IPS-NIHi11 (cell line): ENCODE data around the gene NTMT1.
"Not testable (repeated sequence)": the region's sequence is repeated elsewhere in the genome, so short reads cannot be mapped to it uniquely, and the experiment has no call there.

Experiments
- DNase-seq: peaks from one replicate; pipeline ENCODE4 v3.0.0; 2012; ENCODE audit warnings: mixed read lengths, low spot score

The NTMT1 gene

GRCh38 chr9:129654554-129655040, 28.6 kb downstream of the NTMT1 start:
- no peak for DNase-seq

DNA sequence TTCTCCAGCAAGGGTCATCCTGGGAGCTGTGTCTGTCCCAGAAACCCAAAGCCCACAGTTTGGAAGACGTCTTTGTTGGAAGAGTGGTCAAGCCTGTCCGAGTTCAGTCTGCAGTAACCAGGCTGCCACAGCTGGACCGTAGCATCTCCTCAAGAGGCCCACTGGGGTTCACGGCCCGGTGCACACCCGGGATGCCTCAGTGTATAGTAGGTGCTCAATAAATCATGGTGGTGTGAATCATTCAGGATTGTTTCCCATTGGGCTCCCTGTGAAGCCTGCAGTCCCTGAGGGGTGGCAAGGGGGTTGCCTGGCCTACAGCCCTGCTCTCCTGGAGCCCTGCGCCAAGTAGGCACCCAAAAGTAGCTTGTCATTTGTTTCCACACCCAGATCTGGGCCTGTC, 29.2 kb downstream of the NTMT1 start:
- no peak for DNase-seq

DNA sequence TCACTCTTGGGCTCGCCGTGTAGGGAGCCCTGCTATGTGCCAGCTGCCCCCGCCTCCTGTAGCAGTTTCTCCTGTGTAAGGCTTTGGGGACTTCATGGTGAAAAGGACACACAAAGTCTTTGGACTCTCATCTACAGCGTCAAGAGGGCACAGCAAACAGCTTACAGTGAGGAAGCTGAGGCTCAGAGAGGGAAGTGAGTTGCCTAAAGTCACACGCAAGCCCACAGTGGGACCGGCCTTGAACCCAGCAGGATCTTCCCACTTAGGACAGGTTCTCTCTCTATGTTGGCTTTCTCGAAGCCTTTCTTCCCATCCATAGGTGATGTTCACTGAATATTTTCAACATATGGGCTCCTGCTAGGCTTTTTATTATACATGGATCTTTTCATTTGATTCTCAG, 29.7 kb downstream of the NTMT1 start:
- DNase-seq: no peak

GRCh38 chr9:129656795-129657390, 30.9 kb downstream of the NTMT1 start:
- no peak for DNase-seq

GRCh38 chr9:129661029-129661428, 35.1 kb downstream of the NTMT1 start:
- no peak for DNase-seq

GRCh38 chr9:129662239-129662638, 36.3 kb downstream of the NTMT1 start:
- not testable (repeated sequence) for DNase-seq

- DNase-seq: no peak
These were observed 38.9 kb downstream of the NTMT1 start for GRCh38 chr9:129664746-129665388.

DNA sequence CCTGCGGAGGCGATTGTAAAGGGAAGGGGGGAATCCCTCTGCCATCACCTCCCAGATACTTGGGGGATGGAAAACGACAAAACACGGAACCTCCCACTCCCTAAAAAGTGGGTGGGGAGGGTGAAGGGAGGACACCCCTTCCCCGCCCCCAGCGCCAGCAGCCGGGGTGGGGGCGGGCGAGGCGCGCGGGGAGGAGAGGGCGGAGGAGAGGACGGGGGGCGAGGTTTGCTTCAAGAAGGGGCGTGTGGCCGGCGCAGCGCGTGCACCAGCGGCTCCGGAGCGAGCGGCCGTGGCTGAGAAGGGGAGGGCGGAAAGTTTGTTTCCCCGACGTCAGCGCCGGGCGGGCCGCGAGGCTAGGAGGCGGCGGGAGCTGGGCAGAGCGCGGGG, 39.4 kb downstream of the NTMT1 start, which contains the start of gene PRRX2:
Gene PRRX2, plus strand, starts transcription at position 259 of the 387 bp plus-strand sequence. CDS start 221 bp downstream, outside the sequence.
- DNase-seq: peak; percentile 79

DNA sequence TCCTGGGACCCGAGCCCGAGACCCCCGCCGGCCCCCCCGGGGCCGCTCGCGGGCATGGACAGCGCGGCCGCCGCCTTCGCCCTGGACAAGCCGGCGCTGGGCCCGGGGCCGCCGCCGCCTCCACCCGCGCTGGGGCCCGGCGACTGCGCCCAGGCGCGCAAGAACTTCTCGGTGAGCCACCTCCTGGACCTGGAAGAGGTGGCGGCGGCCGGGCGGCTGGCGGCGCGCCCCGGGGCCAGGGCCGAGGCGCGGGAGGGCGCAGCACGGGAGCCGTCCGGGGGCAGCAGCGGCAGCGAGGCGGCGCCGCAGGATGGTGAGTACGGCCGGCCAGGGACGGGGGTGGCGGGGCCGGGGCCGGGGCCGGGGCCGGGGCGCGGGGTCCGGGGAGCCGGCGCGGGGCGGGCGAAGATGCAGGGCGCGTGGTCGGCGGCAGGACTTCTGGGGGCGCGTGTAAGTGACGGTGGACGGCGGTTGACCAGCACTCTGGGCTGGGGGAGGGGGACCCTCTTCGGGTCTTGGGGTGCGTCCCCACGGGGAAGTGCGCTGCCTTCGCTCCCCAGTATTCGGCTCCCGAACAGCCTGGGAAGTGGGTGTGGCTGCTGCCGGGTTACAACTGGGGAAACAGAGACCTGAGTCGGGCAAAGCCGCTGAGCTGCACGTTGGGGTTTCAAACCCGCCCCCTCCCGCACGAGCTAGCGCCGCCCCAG, 40.0 kb downstream of the NTMT1 start:
- peak; percentile 67 for DNase-seq

GRCh38 chr9:129666575-129666974, 40.6 kb downstream of the NTMT1 start:
- no peak for DNase-seq

GRCh38 chr9:129667378-129667777, 41.4 kb downstream of the NTMT1 start:
- DNase-seq: no peak

DNA sequence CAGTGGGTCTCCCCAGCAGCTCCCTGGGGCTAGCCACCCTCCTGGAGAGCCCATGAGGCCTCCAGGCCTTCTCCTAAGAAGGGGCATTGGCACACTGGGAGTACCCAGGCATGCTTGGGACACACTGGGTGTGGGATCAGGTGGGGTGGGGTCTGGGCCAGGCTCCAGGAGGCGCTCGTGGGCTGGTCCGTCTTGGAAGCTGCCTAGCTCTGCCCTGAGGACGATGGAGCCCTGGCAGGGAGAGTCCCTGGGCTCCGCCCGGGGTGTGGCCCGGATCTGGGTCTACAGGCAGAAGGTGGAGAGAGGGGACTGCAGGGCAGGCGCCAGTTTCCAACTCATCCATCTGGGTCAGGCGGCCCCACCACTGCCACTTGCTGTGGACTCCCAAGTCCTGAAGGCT, 41.9 kb downstream of the NTMT1 start:
- no peak for DNase-seq

DNA sequence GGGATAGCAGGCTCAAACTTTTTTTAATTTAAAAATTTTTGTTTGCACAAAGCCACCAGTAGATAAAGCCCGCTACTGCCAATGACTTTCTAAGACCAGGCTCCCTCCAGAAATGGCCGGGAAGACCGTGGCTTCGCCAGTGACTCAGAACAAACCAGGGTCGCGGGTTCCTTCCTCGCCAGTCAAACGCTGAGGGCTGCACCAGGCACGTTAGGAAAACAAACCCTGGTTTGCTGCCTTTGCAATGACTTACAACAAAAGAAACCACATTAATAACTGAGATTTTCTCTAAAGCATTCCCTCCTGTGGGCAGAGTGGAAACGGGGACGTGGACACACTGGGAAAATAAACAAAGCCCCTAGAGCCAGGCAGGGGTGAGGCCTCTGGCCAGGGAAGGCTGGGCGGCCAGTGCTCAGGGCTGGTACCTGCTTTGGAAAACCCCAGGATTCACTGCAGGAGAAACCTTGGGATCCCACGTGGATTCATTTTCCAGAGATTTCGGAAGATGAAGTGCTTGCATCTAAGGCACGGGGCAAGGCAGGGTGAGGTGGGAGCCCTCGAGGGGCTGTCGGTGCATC, 43.3 kb downstream of the NTMT1 start:
- DNase-seq: no peak

DNA sequence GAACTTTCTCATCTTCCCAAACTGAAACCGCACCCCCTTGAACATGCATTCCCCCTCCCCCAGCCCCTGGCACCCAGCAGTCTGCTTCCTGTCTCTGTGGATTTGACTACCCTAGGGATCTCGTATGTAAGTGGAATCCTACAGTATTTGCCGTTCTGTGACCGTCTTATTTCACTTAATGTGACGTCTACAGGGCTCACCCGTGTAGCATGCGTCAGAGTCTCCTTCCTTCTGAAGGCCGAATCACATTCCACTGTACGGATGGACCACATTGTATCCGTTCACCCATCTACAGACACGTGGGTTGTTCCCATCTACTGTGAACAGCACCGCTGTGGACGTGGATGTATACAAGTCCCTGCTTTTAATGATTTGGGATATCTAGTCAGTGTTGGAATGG, 44.0 kb downstream of the NTMT1 start:
- DNase-seq: no peak

DNA sequence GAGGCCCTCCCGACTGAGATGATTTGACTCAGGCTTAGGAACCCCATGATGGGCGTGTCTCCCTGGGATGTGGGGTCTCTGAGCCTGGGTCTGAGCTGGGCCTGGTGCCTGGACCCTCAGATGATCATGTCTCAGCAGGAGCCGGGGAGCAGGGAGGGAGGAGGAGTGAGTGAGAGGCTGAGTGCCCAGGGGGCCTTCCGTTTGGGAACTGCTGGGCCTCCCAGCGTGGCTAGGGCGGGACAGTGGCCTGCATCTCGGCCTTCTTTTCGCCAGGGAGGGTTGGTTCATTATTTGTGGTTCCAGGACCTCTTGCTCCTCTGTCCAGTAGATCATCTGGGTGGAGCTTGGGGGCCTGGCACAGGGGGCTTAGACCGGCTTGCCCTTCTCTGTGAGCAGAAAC, 45.1 kb downstream of the NTMT1 start:
- DNase-seq: no peak

DNA sequence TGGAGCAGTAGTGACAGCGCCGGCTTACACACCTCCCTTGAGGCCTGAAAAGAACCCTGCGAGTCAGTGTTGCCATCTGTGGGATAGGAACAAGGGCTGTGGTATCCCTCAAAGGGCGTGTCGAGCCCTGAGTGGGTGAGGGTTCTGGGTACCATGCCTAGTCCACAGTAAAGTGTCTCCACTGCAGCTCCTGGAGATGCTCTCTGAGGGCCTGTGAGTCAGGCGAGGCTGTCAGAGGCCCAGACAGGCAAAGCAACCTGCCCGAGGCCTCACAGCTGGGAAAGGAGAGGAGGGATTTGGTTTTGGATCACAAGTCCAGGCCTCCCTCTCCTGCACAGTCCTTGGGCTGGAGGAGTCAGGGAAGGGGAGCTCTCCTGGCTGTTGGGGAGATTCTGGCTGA, 45.6 kb downstream of the NTMT1 start:
- DNase-seq: no peak

DNA sequence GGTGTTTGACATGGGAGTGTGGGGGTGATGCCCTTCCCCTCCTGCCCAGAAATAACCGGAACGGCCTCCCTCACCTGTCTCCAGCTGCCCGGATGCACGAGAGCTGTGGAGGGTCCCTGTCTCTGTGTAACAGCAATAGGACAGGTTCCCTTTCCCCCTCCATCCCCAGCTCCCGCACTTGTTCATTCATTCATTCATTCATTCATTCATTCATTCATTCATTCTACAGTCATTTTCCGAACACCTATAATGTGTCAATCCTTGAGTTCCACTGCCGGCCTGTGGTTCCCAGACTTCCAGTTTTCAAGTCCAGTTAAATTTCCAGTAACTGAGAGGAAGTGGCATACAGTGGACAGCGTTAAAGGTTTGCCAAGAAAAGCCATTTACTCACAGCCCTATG, 46.7 kb downstream of the NTMT1 start:
- DNase-seq: no peak

DNA sequence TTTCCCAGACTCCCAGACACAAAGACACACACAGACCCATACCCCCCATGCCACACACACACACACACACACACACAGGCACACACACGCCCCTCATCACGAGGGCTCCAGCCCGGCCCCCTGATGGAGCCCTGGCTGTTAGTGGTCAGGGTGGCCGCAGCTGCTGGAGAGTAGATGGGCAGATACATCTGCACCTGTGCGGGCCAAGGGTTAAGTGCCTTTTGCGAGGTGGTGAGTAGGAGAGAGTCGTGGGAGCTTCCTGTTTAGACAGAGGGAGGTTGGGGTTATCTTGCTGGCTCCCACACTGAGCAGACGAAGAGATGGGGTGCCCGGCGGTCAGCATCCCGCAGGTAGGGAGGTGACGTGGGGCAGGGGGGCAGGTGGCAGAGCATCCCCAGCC, 47.6 kb downstream of the NTMT1 start:
- no peak for DNase-seq

- no peak for DNase-seq
These were observed 48.3 kb downstream of the NTMT1 start for GRCh38 chr9:129674229-129674628.

GRCh38 chr9:129675620-129676019, 49.7 kb downstream of the NTMT1 start:
- DNase-seq: no peak

DNA sequence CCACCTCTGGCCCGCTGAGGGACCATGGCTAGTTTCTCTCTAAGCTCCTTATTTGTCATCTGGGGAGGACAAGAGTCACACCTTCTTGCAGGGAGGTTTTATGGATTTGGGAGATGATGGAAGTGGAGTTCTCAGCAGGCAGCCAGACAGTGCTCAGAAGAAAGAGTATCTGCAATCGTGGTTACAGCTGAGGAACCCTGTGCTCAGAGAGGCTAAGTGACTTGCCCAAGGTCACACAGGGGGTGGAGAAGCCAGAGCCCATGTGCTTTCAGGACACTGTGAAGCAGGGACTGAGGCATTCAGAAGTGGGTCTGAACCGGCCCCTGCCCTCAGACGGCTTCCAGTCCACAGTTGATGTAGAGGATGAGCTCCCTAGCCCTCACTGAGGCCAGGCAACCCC, 50.3 kb downstream of the NTMT1 start:
- no peak for DNase-seq

DNA sequence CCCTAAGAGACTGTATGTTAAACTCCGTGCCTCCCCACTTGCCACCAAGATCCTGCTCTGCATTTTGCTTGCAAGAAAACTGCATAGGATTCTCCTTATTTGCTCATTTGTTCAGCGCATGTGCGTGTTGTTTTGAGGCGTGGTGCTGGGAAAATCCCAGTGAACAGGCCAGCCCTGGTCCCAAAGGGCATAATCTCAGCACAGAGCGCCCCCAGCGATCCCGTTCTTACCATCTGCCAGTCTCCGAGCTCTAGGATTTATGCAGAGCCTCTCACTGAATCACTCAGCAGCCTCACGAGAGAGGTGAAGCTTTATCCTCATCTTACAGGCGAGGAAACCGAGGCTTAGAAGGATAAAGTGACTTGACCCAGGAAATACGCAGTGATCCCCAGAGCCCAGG, 51.0 kb downstream of the NTMT1 start:
- DNase-seq: no peak

DNA sequence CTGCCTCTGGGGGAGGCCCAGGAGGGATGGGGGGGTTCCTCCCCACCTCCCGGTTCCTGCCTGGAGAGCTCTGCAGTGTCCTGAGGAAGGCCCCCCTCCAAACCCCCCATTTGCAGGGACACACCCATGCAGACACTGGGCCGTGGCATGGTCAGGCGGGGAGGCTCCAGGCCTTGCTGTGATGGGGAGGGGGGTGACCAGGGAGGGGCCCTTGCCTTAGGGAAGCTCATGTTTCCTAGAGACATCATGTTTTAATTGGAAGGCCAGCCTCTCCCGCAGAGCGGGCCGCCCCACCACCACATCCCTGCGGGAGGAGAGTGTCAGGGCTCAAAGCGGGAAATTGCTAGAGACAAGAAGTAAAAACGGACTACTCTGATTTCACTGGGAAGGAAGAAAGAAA, 51.5 kb downstream of the NTMT1 start:
- peak; percentile 64 for DNase-seq
